Endothelial cell (in vitro differentiated cells): ENCODE results near the gene TMEM52. TPM values are rescaled to one million over a fixed set of nuclear protein-coding genes. Genes with fewer than 3 reads are reported as not detected.

ENCODE experiments used
- DNase-seq: peaks from one replicate; pipeline ENCODE4 v3.0.0; 2021; ENCODE audit warnings: low spot score
- H3K27ac Mint-ChIP-seq: one replicate; pipeline ENCODE4 v1.8.0; 2021; ENCODE audit warnings: mixed read lengths, inconsistent platforms; ENCODE audit not compliant: unreplicated experiment
- H3K27me3 Mint-ChIP-seq: one replicate; pipeline ENCODE4 v1.8.0; 2021; ENCODE audit warnings: mild to moderate bottlenecking, moderate library complexity, mixed read lengths, inconsistent platforms; ENCODE audit not compliant: unreplicated experiment
- H3K36me3 Mint-ChIP-seq: one replicate; pipeline ENCODE4 v1.8.0; 2021; ENCODE audit warnings: mild to moderate bottlenecking, low read depth, mixed read lengths, inconsistent platforms; ENCODE audit not compliant: unreplicated experiment
- H3K4me1 Mint-ChIP-seq: one replicate; pipeline ENCODE4 v1.8.0; 2021; ENCODE audit warnings: mild to moderate bottlenecking, mixed read lengths, inconsistent platforms; ENCODE audit not compliant: unreplicated experiment
- H3K4me3 Mint-ChIP-seq: one replicate; pipeline ENCODE4 v1.8.0; 2021; ENCODE audit warnings: mild to moderate bottlenecking, mixed read lengths, inconsistent platforms; ENCODE audit not compliant: unreplicated experiment
- H3K9me3 Mint-ChIP-seq: one replicate; pipeline ENCODE4 v1.8.0; 2021; ENCODE audit warnings: mixed read lengths, inconsistent platforms; ENCODE audit not compliant: unreplicated experiment
- total RNA-seq: library from RNA; stranded (reverse); fragmentation: NEBNext Ultra II Directional; extraction: Animal tissue kit (Norgen Biotek cat#: 25700); gene quantifications from one replicate; pipeline ENCODE4 v1.2.1, GENCODE V29; 2021; ENCODE audit not compliant: unreplicated experiment
- TF ChIP-seq, protein P1 (sequence below): fragments of 200-600 bp; sonication (generic); IDR thresholded peaks from one replicate; pipeline ENCODE4 v1.5.0; 2021; ENCODE audit warnings: antibody characterized with exemption; ENCODE audit not compliant: unreplicated experiment

TMEM52 gene
- total RNA-seq, 1 donor from 2014 or later, result 0.92 TPM

GRCh38 chr1:1898246-1898933 is 20.7 kb downstream of the TMEM52 start:
- H3K27ac Mint-ChIP-seq, result no peak overlapping the region
- TF ChIP-seq, protein P1, sequence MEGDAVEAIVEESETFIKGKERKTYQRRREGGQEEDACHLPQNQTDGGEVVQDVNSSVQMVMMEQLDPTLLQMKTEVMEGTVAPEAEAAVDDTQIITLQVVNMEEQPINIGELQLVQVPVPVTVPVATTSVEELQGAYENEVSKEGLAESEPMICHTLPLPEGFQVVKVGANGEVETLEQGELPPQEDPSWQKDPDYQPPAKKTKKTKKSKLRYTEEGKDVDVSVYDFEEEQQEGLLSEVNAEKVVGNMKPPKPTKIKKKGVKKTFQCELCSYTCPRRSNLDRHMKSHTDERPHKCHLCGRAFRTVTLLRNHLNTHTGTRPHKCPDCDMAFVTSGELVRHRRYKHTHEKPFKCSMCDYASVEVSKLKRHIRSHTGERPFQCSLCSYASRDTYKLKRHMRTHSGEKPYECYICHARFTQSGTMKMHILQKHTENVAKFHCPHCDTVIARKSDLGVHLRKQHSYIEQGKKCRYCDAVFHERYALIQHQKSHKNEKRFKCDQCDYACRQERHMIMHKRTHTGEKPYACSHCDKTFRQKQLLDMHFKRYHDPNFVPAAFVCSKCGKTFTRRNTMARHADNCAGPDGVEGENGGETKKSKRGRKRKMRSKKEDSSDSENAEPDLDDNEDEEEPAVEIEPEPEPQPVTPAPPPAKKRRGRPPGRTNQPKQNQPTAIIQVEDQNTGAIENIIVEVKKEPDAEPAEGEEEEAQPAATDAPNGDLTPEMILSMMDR, result no peak
- H3K4me1 Mint-ChIP-seq, result peaks cover 14% of the 10 kb centered on the region
- H3K36me3 Mint-ChIP-seq, result no peaks in the 10 kb centered on the region
- H3K27me3 Mint-ChIP-seq, result peaks cover 3% of the 10 kb centered on the region
- H3K4me3 Mint-ChIP-seq, result no peak overlapping the region
- no peak for DNase-seq
- H3K9me3 Mint-ChIP-seq, result no peaks in the 10 kb centered on the region

DNA sequence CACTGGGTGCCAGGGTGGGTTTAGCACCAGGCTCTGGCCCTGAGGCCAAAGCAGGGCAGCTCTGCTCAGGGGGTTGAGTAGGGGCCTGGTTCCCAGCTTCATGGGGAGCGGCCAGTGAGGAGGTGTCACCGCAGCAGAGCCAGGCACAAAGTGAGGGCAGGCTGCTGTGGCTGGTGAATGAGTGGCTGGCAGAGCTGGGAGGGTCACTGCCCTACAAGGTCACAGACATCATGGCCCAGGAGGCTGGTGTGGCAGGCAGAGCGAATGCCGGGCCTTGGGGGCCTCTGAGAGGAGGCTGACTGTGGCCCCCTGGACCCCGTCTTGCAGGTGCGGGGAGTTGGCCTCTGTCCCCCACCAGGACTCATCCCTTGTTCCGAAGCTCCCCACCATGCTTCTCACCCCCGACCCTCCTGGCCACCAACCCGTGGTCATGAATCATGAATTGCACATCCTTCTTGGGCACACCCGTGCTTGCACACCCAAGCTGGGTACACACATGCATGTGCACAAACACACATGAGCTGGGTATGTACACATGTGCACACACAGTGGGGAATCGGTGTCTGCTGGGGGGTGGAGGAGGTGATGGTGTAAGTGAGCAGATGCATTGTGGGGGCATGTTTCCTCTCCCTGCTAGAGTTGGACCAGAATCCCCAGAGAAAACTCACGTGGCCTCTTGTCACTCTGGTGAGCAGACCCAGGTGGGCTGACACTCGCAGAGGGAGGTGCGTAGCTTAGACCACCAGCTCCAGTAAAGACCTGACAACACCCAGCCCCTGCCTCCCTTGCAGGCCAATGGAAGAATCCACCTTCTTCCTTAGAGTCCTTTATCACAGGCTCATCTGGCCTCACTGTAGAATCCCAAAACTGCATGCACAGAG is 23.4 kb downstream of the TMEM52 start:
- H3K4me1 Mint-ChIP-seq, result peaks cover 20% of the 10 kb centered on the region
- H3K4me3 Mint-ChIP-seq, result no peak overlapping the region
- no peak overlapping the region for H3K27ac Mint-ChIP-seq
- peaks cover 13% of the 10 kb centered on the region for H3K27me3 Mint-ChIP-seq
- TF ChIP-seq, protein P1, result no peak
- no peaks in the 10 kb centered on the region for H3K9me3 Mint-ChIP-seq
- H3K36me3 Mint-ChIP-seq, result no peaks in the 10 kb centered on the region
- DNase-seq, result no peak

- Mint-ChIP-seq H3K4me3 (no peak overlapping the region), H3K27ac (no peak overlapping the region)
Observed at GRCh38 chr1:1895060-1895418, 24.0 kb downstream of the TMEM52 start.

DNA sequence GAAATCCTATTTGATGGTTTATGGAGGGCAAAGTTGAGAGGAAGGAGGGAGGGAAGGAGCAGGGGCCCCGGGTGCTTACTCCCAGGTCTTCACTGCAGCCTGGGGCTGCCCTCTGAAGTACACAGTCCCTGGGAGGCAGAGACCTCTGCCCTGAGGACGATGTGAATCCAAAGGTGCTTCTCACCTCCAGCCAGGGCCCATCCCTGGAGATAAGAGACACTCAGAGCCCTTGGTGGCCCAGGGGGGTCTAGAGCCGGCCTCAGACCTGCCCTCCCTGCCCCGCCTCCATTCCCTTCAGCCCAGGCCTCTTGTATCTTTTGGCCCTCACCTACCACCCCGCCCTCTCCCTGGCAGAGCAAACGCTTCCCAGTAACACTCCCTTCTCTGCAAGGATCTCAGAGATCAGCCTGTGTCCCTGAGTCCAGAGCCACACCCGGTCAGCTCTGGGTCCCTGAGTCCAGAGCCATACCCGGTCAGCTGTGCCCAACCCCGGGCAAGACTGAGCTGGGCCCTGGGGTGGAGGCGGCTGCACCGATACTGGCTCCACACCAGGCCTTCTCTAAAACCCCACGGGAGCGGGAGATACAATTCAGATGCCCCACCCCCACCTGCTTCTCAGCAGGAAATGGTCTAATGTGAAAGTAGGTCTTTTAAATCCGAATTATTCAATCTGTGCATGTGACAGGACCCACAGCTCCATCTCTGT is 24.6 kb downstream of the TMEM52 start:
- Mint-ChIP-seq H3K27ac (no peak overlapping the region), H3K4me1 (peaks cover 20% of the 10 kb centered on the region), H3K4me3 (no peak overlapping the region), H3K9me3 (no peaks in the 10 kb centered on the region), H3K36me3 (no peaks in the 10 kb centered on the region), H3K27me3 (peaks cover 17% of the 10 kb centered on the region)
- TF ChIP-seq, protein P1, result no peak
- no peak for DNase-seq

More at GRCh38 chr1:1895060-1895418, 24.0 kb downstream of the TMEM52 start:
- Mint-ChIP-seq H3K9me3 (no peaks in the 10 kb centered on the region), H3K36me3 (no peaks in the 10 kb centered on the region), H3K27me3 (peaks cover 13% of the 10 kb centered on the region), H3K4me1 (peaks cover 20% of the 10 kb centered on the region)
- no peak for DNase-seq
- TF ChIP-seq, protein P1, result no peak
